Stimulated activated memory B cell treated with anti-CD40 and anti-IgM and Interleukin-4, amounts not matched to agents 10 μg/mL and 1 μg/mL and 100 μg/mL, for 72 hours (primary cell): ENCODE data around the gene ZNF23.

Experiments
- ATAC-seq: fragments of 150-1000 bp; cut with Tn5 transposase; 2 replicates; pipeline ENCODE4 v1.10.0; 2021
- H3K27ac Mint-ChIP-seq: one replicate; pipeline ENCODE4 v1.8.0; 2022; ENCODE audit warnings: mild to moderate bottlenecking, mixed read lengths
- H3K27me3 Mint-ChIP-seq: one replicate; pipeline ENCODE4 v1.8.0; 2022; ENCODE audit warnings: mixed read lengths
- H3K36me3 Mint-ChIP-seq: one replicate; pipeline ENCODE4 v1.8.0; 2022; ENCODE audit warnings: mixed read lengths
- H3K4me1 Mint-ChIP-seq: one replicate; pipeline ENCODE4 v1.8.0; 2022; ENCODE audit warnings: mixed read lengths
- H3K4me3 Mint-ChIP-seq: one replicate; pipeline ENCODE4 v1.8.0; 2022; ENCODE audit warnings: mild to moderate bottlenecking, moderate library complexity, mixed read lengths
- H3K9me3 Mint-ChIP-seq: one replicate; pipeline ENCODE4 v1.8.0; 2022; ENCODE audit warnings: mixed read lengths

ZNF23 gene

GRCh38 chr16:71443714-71444113, 18.3 kb downstream of the ZNF23 start:
- ATAC-seq = no peak

GRCh38 chr16:71442051-71442440, 20.0 kb downstream of the ZNF23 start, which contains the start of gene TLE7:
Gene TLE7, minus strand, starts transcription at chr16:71442054. Its CDS starts 8,730 bp downstream, at chr16:71433324.
- Mint-ChIP-seq H3K27me3 (peaks cover 34% of the 10 kb centered on the region), H3K9me3 (peaks cover 11% of the 10 kb centered on the region), H3K27ac (no peak within 1 kb of the TSS), H3K4me3 (no peak within 1 kb of the TSS), H3K4me1 (no peaks in the 10 kb centered on the region), H3K36me3 (no peaks in the 10 kb centered on the region)
- ATAC-seq = no peak

More at GRCh38 chr16:71443714-71444113, 18.3 kb downstream of the ZNF23 start:
- H3K4me3 Mint-ChIP-seq = no peak overlapping the region
- no peak overlapping the region for H3K27ac Mint-ChIP-seq
- H3K36me3 Mint-ChIP-seq = peaks cover 12% of the 10 kb centered on the region
- H3K9me3 Mint-ChIP-seq = peaks cover 14% of the 10 kb centered on the region
- H3K4me1 Mint-ChIP-seq = no peaks in the 10 kb centered on the region
- peaks cover 18% of the 10 kb centered on the region for H3K27me3 Mint-ChIP-seq

GRCh38 chr16:71441348-71442050, 20.5 kb downstream of the ZNF23 start:
- Mint-ChIP-seq H3K36me3 (no peaks in the 10 kb centered on the region), H3K4me1 (no peaks in the 10 kb centered on the region), H3K27me3 (peaks cover 40% of the 10 kb centered on the region), H3K9me3 (peaks cover 11% of the 10 kb centered on the region), H3K27ac (no peak overlapping the region), H3K4me3 (no peak overlapping the region)
- no peak for ATAC-seq

- Mint-ChIP-seq H3K4me3 (no peak overlapping the region), H3K27ac (no peak overlapping the region), H3K27me3 (peaks cover 43% of the 10 kb centered on the region), H3K4me1 (no peaks in the 10 kb centered on the region), H3K9me3 (peaks cover 10% of the 10 kb centered on the region), H3K36me3 (no peaks in the 10 kb centered on the region)
- ATAC-seq = no peak
These were observed 21.2 kb downstream of the ZNF23 start for GRCh38 chr16:71440669-71441347.

GRCh38 chr16:71439523-71439922, 22.5 kb downstream of the ZNF23 start:
- Mint-ChIP-seq H3K27me3 (peaks cover 43% of the 10 kb centered on the region), H3K4me1 (no peaks in the 10 kb centered on the region), H3K9me3 (peaks cover 9% of the 10 kb centered on the region), H3K36me3 (no peaks in the 10 kb centered on the region), H3K27ac (no peak overlapping the region), H3K4me3 (no peak overlapping the region)
- ATAC-seq = no peak

- Mint-ChIP-seq H3K36me3 (no peaks in the 10 kb centered on the region), H3K4me3 (no peak overlapping the region), H3K9me3 (peaks cover 4% of the 10 kb centered on the region), H3K27ac (no peak overlapping the region), H3K27me3 (peaks cover 61% of the 10 kb centered on the region), H3K4me1 (no peaks in the 10 kb centered on the region)
- no peak for ATAC-seq
These were observed 25.6 kb downstream of the ZNF23 start for GRCh38 chr16:71436473-71436872.

- no peak overlapping the region for H3K4me3 Mint-ChIP-seq
- peaks cover 68% of the 10 kb centered on the region for H3K27me3 Mint-ChIP-seq
- no peaks in the 10 kb centered on the region for H3K9me3 Mint-ChIP-seq
- H3K4me1 Mint-ChIP-seq = no peaks in the 10 kb centered on the region
- H3K27ac Mint-ChIP-seq = no peak overlapping the region
- no peaks in the 10 kb centered on the region for H3K36me3 Mint-ChIP-seq
- no peak for ATAC-seq
These were observed 29.1 kb downstream of the ZNF23 start for GRCh38 chr16:71432906-71433305.

- Mint-ChIP-seq H3K27ac (no peak overlapping the region), H3K27me3 (peaks cover 68% of the 10 kb centered on the region), H3K9me3 (no peaks in the 10 kb centered on the region), H3K36me3 (no peaks in the 10 kb centered on the region), H3K4me1 (no peaks in the 10 kb centered on the region), H3K4me3 (no peak overlapping the region)
- no peak for ATAC-seq
These were observed 30.1 kb downstream of the ZNF23 start for GRCh38 chr16:71431991-71432390.

GRCh38 chr16:71431176-71431575, 30.9 kb downstream of the ZNF23 start:
- peaks cover 68% of the 10 kb centered on the region for H3K27me3 Mint-ChIP-seq
- ATAC-seq = no peak
- H3K36me3 Mint-ChIP-seq = no peaks in the 10 kb centered on the region
- H3K4me1 Mint-ChIP-seq = peaks cover 5% of the 10 kb centered on the region
- no peak overlapping the region for H3K27ac Mint-ChIP-seq
- no peaks in the 10 kb centered on the region for H3K9me3 Mint-ChIP-seq
- no peak overlapping the region for H3K4me3 Mint-ChIP-seq

- ATAC-seq = no peak
- no peak overlapping the region for H3K4me3 Mint-ChIP-seq
- H3K4me1 Mint-ChIP-seq = peaks cover 7% of the 10 kb centered on the region
- no peaks in the 10 kb centered on the region for H3K36me3 Mint-ChIP-seq
- no peak overlapping the region for H3K27ac Mint-ChIP-seq
- no peaks in the 10 kb centered on the region for H3K9me3 Mint-ChIP-seq
- peaks cover 73% of the 10 kb centered on the region for H3K27me3 Mint-ChIP-seq
These were observed 31.3 kb downstream of the ZNF23 start for GRCh38 chr16:71430744-71431143.

GRCh38 chr16:71429581-71429980, 32.5 kb downstream of the ZNF23 start:
- no peak for ATAC-seq
- Mint-ChIP-seq H3K9me3 (no peaks in the 10 kb centered on the region), H3K27ac (no peak overlapping the region), H3K36me3 (no peaks in the 10 kb centered on the region), H3K4me3 (no peak overlapping the region), H3K4me1 (peaks cover 7% of the 10 kb centered on the region), H3K27me3 (peaks cover 84% of the 10 kb centered on the region)

GRCh38 chr16:71428883-71429282, 33.2 kb downstream of the ZNF23 start:
- Mint-ChIP-seq H3K27ac (no peak overlapping the region), H3K4me1 (peaks cover 7% of the 10 kb centered on the region), H3K9me3 (no peaks in the 10 kb centered on the region), H3K4me3 (no peak overlapping the region), H3K36me3 (no peaks in the 10 kb centered on the region), H3K27me3 (peaks cover 91% of the 10 kb centered on the region)
- ATAC-seq = no peak

GRCh38 chr16:71428385-71428784, 33.7 kb downstream of the ZNF23 start:
- Mint-ChIP-seq H3K27ac (no peak overlapping the region), H3K27me3 (peaks cover 95% of the 10 kb centered on the region), H3K4me1 (peaks cover 7% of the 10 kb centered on the region), H3K4me3 (no peak overlapping the region), H3K9me3 (no peaks in the 10 kb centered on the region), H3K36me3 (no peaks in the 10 kb centered on the region)
- ATAC-seq = no peak

GRCh38 chr16:71426880-71427615, 35.0 kb downstream of the ZNF23 start:
- no peaks in the 10 kb centered on the region for H3K9me3 Mint-ChIP-seq
- H3K27me3 Mint-ChIP-seq = peaks cover 82% of the 10 kb centered on the region
- ATAC-seq = no peak
- peaks cover 7% of the 10 kb centered on the region for H3K4me1 Mint-ChIP-seq
- H3K4me3 Mint-ChIP-seq = no peak overlapping the region
- H3K27ac Mint-ChIP-seq = no peak overlapping the region
- no peaks in the 10 kb centered on the region for H3K36me3 Mint-ChIP-seq

GRCh38 chr16:71426069-71426879, 35.8 kb downstream of the ZNF23 start:
- Mint-ChIP-seq H3K27me3 (peaks cover 74% of the 10 kb centered on the region), H3K36me3 (no peaks in the 10 kb centered on the region), H3K27ac (no peak overlapping the region)

More at GRCh38 chr16:71426069-71426879, 35.8 kb downstream of the ZNF23 start:
- H3K9me3 Mint-ChIP-seq = no peaks in the 10 kb centered on the region
- no peak overlapping the region for H3K4me3 Mint-ChIP-seq
- peaks cover 7% of the 10 kb centered on the region for H3K4me1 Mint-ChIP-seq
- peak; percentile 52 for ATAC-seq
